Measurements from ENCODE around the gene TAS1R1.
A peak's percentile ranks its signal among the peaks of the same experiment; 100 is the strongest.

Gene TAS1R1

GRCh38 chr1:6554907-6555778 lies at the start of gene TAS1R1:
TSS of gene TAS1R1 (plus strand) at chr1:6555307. CDS start at chr1:6555374, 67 bp downstream.
- Histone ChIP-seq H3K27me3 (ENCODE audit: control insufficient read depth, insufficient read depth, low read length) (no peaks in the 10 kb centered on the region), H3K27ac (ENCODE audit: low read depth, low read length) (peak within 1 kb of the TSS; percentile 97), H3K4me3 (ENCODE audit: low read depth, low read length) (peak within 1 kb of the TSS; percentile 99), H3K4me1 (ENCODE audit: control insufficient read depth, insufficient read depth, low read length) (peaks cover 12% of the 10 kb centered on the region), H3K9ac (ENCODE audit: low read length) (peak within 1 kb of the TSS; percentile 99), H3K36me3 (ENCODE audit: control insufficient read depth, insufficient read depth, low read length) (peaks cover 14% of the 10 kb centered on the region), H3K9me3 (ENCODE audit: control insufficient read depth, insufficient read depth, low read depth, low read length) (no peaks in the 10 kb centered on the region)

GRCh38 chr1:6505367-6506209 lies 49.5 kb upstream of the TAS1R1 start:
- Histone ChIP-seq H3K27me3 (ENCODE audit: control insufficient read depth, insufficient read depth, low read length) (no peaks in the 10 kb centered on the region), H3K4me3 (ENCODE audit: low read depth, low read length) (no peak overlapping the region), H3K9ac (ENCODE audit: low read length) (no peak overlapping the region), H3K9me3 (ENCODE audit: control insufficient read depth, insufficient read depth, low read depth, low read length) (no peaks in the 10 kb centered on the region), H3K4me1 (ENCODE audit: control insufficient read depth, insufficient read depth, low read length) (peaks cover 4% of the 10 kb centered on the region; the same call in 1 of the 2 replicates), H3K36me3 (ENCODE audit: control insufficient read depth, insufficient read depth, low read length) (no peaks in the 10 kb centered on the region), H3K27ac (ENCODE audit: low read depth, low read length) (no peak overlapping the region)

GRCh38 chr1:6506210-6507036 lies 48.7 kb upstream of the TAS1R1 start:
- Histone ChIP-seq H3K36me3 (ENCODE audit: control insufficient read depth, insufficient read depth, low read length) (no peaks in the 10 kb centered on the region), H3K9ac (ENCODE audit: low read length) (no peak overlapping the region), H3K4me1 (ENCODE audit: control insufficient read depth, insufficient read depth, low read length) (peaks cover 4% of the 10 kb centered on the region; the same call in 1 of the 2 replicates), H3K9me3 (ENCODE audit: control insufficient read depth, insufficient read depth, low read depth, low read length) (no peaks in the 10 kb centered on the region), H3K4me3 (ENCODE audit: low read depth, low read length) (no peak overlapping the region), H3K27ac (ENCODE audit: low read depth, low read length) (no peak overlapping the region), H3K27me3 (ENCODE audit: control insufficient read depth, insufficient read depth, low read length) (no peaks in the 10 kb centered on the region)

- Histone ChIP-seq H3K27me3 (ENCODE audit: control insufficient read depth, insufficient read depth, low read length) (no peaks in the 10 kb centered on the region), H3K4me1 (ENCODE audit: control insufficient read depth, insufficient read depth, low read length) (peaks cover 4% of the 10 kb centered on the region; the same call in 1 of the 2 replicates), H3K36me3 (ENCODE audit: control insufficient read depth, insufficient read depth, low read length) (no peaks in the 10 kb centered on the region), H3K27ac (ENCODE audit: low read depth, low read length) (no peak overlapping the region), H3K9ac (ENCODE audit: low read length) (no peak overlapping the region), H3K4me3 (ENCODE audit: low read depth, low read length) (no peak overlapping the region), H3K9me3 (ENCODE audit: control insufficient read depth, insufficient read depth, low read depth, low read length) (no peaks in the 10 kb centered on the region)
Measured at GRCh38 chr1:6507037-6507428, 48.1 kb upstream of the TAS1R1 start.

- Histone ChIP-seq H3K9ac (ENCODE audit: low read length) (no peak overlapping the region), H3K27ac (ENCODE audit: low read depth, low read length) (no peak overlapping the region), H3K4me1 (ENCODE audit: control insufficient read depth, insufficient read depth, low read length) (peaks cover 4% of the 10 kb centered on the region; the same call in 1 of the 2 replicates), H3K36me3 (ENCODE audit: control insufficient read depth, insufficient read depth, low read length) (no peaks in the 10 kb centered on the region), H3K4me3 (ENCODE audit: low read depth, low read length) (no peak overlapping the region), H3K27me3 (ENCODE audit: control insufficient read depth, insufficient read depth, low read length) (no peaks in the 10 kb centered on the region), H3K9me3 (ENCODE audit: control insufficient read depth, insufficient read depth, low read depth, low read length) (no peaks in the 10 kb centered on the region)
Measured at GRCh38 chr1:6507461-6507911, 47.6 kb upstream of the TAS1R1 start.

GRCh38 chr1:6508154-6508815 lies 46.8 kb upstream of the TAS1R1 start:
- H3K9me3 ChIP-seq (ENCODE audit: control insufficient read depth, insufficient read depth, low read depth, low read length) = no peaks in the 10 kb centered on the region
- H3K27ac ChIP-seq (ENCODE audit: low read depth, low read length) = no peak overlapping the region
- no peak overlapping the region for H3K4me3 ChIP-seq (ENCODE audit: low read depth, low read length)
- H3K4me1 ChIP-seq (ENCODE audit: control insufficient read depth, insufficient read depth, low read length) = peaks cover 8% of the 10 kb centered on the region; the same call in 1 of the 2 replicates
- no peak overlapping the region for H3K9ac ChIP-seq (ENCODE audit: low read length)
- no peaks in the 10 kb centered on the region for H3K36me3 ChIP-seq (ENCODE audit: control insufficient read depth, insufficient read depth, low read length)
- H3K27me3 ChIP-seq (ENCODE audit: control insufficient read depth, insufficient read depth, low read length) = no peaks in the 10 kb centered on the region

GRCh38 chr1:6508816-6509189 lies 46.3 kb upstream of the TAS1R1 start:
- Histone ChIP-seq H3K27me3 (ENCODE audit: control insufficient read depth, insufficient read depth, low read length) (no peaks in the 10 kb centered on the region), H3K9me3 (ENCODE audit: control insufficient read depth, insufficient read depth, low read depth, low read length) (no peaks in the 10 kb centered on the region), H3K4me1 (ENCODE audit: control insufficient read depth, insufficient read depth, low read length) (peaks cover 8% of the 10 kb centered on the region; the same call in 1 of the 2 replicates), H3K9ac (ENCODE audit: low read length) (no peak overlapping the region), H3K27ac (ENCODE audit: low read depth, low read length) (no peak overlapping the region), H3K36me3 (ENCODE audit: control insufficient read depth, insufficient read depth, low read length) (no peaks in the 10 kb centered on the region), H3K4me3 (ENCODE audit: low read depth, low read length) (no peak overlapping the region)

- H3K27me3 ChIP-seq (ENCODE audit: control insufficient read depth, insufficient read depth, low read length) = no peaks in the 10 kb centered on the region
- no peaks in the 10 kb centered on the region for H3K36me3 ChIP-seq (ENCODE audit: control insufficient read depth, insufficient read depth, low read length)
- H3K4me1 ChIP-seq (ENCODE audit: control insufficient read depth, insufficient read depth, low read length) = peaks cover 8% of the 10 kb centered on the region; the same call in 1 of the 2 replicates
- no peak overlapping the region for H3K27ac ChIP-seq (ENCODE audit: low read depth, low read length)
- no peaks in the 10 kb centered on the region for H3K9me3 ChIP-seq (ENCODE audit: control insufficient read depth, insufficient read depth, low read depth, low read length)
- no peak overlapping the region for H3K9ac ChIP-seq (ENCODE audit: low read length)
- no peak overlapping the region for H3K4me3 ChIP-seq (ENCODE audit: low read depth, low read length)
Measured at GRCh38 chr1:6509220-6509918, 45.7 kb upstream of the TAS1R1 start.

GRCh38 chr1:6509919-6510291 lies 45.2 kb upstream of the TAS1R1 start:
- no peaks in the 10 kb centered on the region for H3K27me3 ChIP-seq (ENCODE audit: control insufficient read depth, insufficient read depth, low read length)
- no peaks in the 10 kb centered on the region for H3K36me3 ChIP-seq (ENCODE audit: control insufficient read depth, insufficient read depth, low read length)
- no peak overlapping the region for H3K9ac ChIP-seq (ENCODE audit: low read length)
- H3K4me1 ChIP-seq (ENCODE audit: control insufficient read depth, insufficient read depth, low read length) = peaks cover 8% of the 10 kb centered on the region; the same call in 1 of the 2 replicates
- no peak overlapping the region for H3K4me3 ChIP-seq (ENCODE audit: low read depth, low read length)
- no peak overlapping the region for H3K27ac ChIP-seq (ENCODE audit: low read depth, low read length)
- no peaks in the 10 kb centered on the region for H3K9me3 ChIP-seq (ENCODE audit: control insufficient read depth, insufficient read depth, low read depth, low read length)

- Histone ChIP-seq H3K9me3 (ENCODE audit: control insufficient read depth, insufficient read depth, low read depth, low read length) (no peaks in the 10 kb centered on the region), H3K27me3 (ENCODE audit: control insufficient read depth, insufficient read depth, low read length) (no peaks in the 10 kb centered on the region), H3K27ac (ENCODE audit: low read depth, low read length) (no peak overlapping the region), H3K4me3 (ENCODE audit: low read depth, low read length) (no peak overlapping the region), H3K4me1 (ENCODE audit: control insufficient read depth, insufficient read depth, low read length) (peaks cover 8% of the 10 kb centered on the region; the same call in 1 of the 2 replicates), H3K9ac (ENCODE audit: low read length) (no peak overlapping the region), H3K36me3 (ENCODE audit: control insufficient read depth, insufficient read depth, low read length) (no peaks in the 10 kb centered on the region)
Measured at GRCh38 chr1:6510493-6510892, 44.6 kb upstream of the TAS1R1 start.

All from HUES6 (cell line).